ENCODE data around the gene KRT40. TPM values are rescaled to one million over a fixed set of nuclear protein-coding genes. Genes with fewer than 3 reads are reported as not detected.
"Not testable (repeated sequence)": the region's sequence is repeated elsewhere in the genome, so short reads cannot be mapped to it uniquely, and the experiment has no call there.

The KRT40 gene
- total RNA-seq, 2 experiments from 2014 or later: not detected

DNA sequence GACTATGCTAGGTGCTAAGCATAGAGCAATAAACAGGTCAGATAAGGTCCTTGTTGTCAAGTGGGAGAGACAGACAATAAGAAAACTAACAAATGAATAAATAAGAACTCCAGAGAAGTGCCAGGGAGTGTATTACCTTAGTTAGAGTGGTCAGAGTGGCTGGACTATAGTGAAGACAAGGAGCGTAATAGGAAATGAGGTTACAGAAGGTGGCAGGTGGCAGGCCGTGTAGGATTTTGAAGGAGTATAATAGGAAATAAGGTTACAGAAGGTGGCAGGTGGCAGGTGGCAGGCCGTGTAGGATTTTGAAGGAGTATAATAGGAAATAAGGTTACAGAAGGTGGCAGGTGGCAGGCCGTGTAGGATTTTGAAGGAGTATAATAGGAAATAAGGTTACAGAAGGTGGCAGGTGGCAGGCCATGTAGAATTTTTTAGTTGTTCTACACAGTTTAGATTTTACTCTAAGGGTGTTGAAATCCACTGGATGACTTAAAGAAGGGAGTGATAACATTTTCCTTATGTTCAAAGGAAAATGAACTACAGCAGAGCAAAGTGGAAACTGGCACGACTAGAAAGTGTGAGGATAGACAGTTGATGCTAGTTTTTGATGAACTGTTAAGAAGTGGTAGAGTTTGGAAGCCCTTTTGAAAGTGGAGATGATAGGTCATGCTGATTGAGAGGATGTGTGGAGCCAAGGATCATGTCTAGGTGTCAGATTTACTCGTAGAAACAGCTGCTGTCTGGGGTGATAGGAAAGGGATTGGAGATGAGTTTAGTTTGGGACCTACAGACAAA lies 28.4 kb upstream of the KRT40 start:
- ChIA-PET POLR2A (no interaction called here), CTCF (no interaction called here)
- no peak overlapping the region for H3K4me3 Mint-ChIP-seq
- peaks cover 10% of the 10 kb centered on the region for H3K27me3 Mint-ChIP-seq (ENCODE audit: low read depth)
- H3K9me3 Mint-ChIP-seq (ENCODE audit: insufficient read depth): no peaks in the 10 kb centered on the region
- ATAC-seq: no peak
- no peaks in the 10 kb centered on the region for H3K4me1 Mint-ChIP-seq (ENCODE audit: low read depth)
- no peak overlapping the region for H3K27ac Mint-ChIP-seq
- no peak for DNase-seq
- no peaks in the 10 kb centered on the region for H3K36me3 Mint-ChIP-seq (ENCODE audit: low read depth)

DNA sequence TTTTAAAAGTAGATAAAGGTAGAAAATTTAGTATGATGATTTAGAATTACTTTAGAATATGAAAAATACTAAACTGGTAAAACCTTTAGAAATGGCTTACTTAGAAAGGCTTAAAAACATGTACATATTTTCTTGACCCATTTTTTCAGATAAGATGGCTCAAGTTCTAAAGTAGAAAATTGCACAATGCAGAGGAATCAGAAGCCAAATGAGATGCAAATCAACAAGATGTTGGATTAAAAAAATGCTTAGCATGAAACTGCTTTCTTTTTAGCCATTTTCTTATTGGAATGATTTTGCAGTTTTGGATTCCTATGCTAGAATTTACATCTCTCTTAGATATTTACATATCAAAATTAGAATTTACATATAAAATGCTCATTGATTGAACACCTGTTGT lies 26.3 kb upstream of the KRT40 start:
- Mint-ChIP-seq H3K9me3 (ENCODE audit: insufficient read depth) (no peaks in the 10 kb centered on the region), H3K4me1 (ENCODE audit: low read depth) (no peaks in the 10 kb centered on the region), H3K36me3 (ENCODE audit: low read depth) (no peaks in the 10 kb centered on the region), H3K4me3 (no peak overlapping the region), H3K27me3 (ENCODE audit: low read depth) (peaks cover 10% of the 10 kb centered on the region), H3K27ac (no peak overlapping the region)
- ChIA-PET POLR2A (interaction anchor here (0.6 kb wide), 1 partner anchor 14 kb away, joined by 3 read pairs; no protein-coding TSS in a partner anchor), CTCF (no interaction called here)
- ATAC-seq: no peak
- no peak for DNase-seq

DNA sequence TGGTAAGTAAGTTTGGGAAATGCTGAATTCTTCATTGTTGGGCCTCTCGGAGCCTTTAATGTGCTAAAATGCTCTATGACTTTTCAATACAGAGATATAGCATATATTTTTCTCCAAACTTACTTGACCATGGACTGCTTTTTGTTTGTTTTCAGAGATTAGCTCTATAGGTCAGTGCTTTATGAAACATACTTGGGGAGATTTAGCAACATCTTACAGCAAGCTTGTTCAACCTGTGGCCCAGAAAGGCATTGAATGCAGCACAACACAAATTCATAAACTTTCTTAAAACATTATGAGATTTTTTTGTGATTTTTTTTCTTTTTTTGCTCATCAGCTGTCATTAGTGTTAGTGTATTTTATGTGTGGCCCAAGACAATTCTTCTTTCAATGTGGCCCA lies 25.8 kb upstream of the KRT40 start:
- no peaks in the 10 kb centered on the region for H3K36me3 Mint-ChIP-seq (ENCODE audit: low read depth)
- no peak for DNase-seq
- CTCF ChIA-PET: interaction anchor here (1.0 kb wide), 1 partner anchor 206 kb away, joined by 3 read pairs; no protein-coding TSS in a partner anchor
- H3K27ac Mint-ChIP-seq: no peak overlapping the region
- no peak overlapping the region for H3K4me3 Mint-ChIP-seq
- peaks cover 10% of the 10 kb centered on the region for H3K27me3 Mint-ChIP-seq (ENCODE audit: low read depth)
- H3K4me1 Mint-ChIP-seq (ENCODE audit: low read depth): no peaks in the 10 kb centered on the region
- POLR2A ChIA-PET: interaction anchor here (0.6 kb wide), 1 partner anchor 13 kb away, joined by 3 read pairs; no protein-coding TSS in a partner anchor
- ATAC-seq: no peak
- no peaks in the 10 kb centered on the region for H3K9me3 Mint-ChIP-seq (ENCODE audit: insufficient read depth)

DNA sequence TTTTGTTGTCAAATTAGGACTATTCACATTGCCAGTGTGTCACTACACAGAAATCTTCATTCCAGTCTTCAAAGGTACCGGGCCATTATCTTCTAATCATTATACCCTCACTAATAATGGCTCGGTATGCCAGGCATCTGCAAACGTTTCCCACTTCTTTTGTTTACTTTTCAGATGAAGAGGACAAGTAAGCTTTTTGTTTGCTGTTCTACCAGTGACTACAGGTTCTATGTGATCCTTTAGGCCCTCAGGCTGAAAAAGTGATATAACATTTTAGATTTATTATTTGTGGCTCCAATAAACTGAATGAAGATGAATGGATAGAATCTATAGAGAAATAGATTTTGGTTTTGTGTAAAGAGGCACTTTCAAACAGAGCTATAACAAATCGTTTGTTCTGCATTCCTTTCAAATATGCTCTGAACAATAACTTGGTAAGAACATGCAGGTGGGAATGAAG lies 25.2 kb upstream of the KRT40 start:
- ATAC-seq: no peak
- CTCF ChIA-PET: interaction anchor here (1.0 kb wide), 1 partner anchor 205 kb away, joined by 3 read pairs; no protein-coding TSS in a partner anchor
- Mint-ChIP-seq H3K27ac (no peak overlapping the region), H3K4me1 (ENCODE audit: low read depth) (no peaks in the 10 kb centered on the region), H3K27me3 (ENCODE audit: low read depth) (peaks cover 7% of the 10 kb centered on the region), H3K9me3 (ENCODE audit: insufficient read depth) (no peaks in the 10 kb centered on the region), H3K4me3 (no peak overlapping the region), H3K36me3 (ENCODE audit: low read depth) (no peaks in the 10 kb centered on the region)
- DNase-seq: no peak
- POLR2A ChIA-PET: no interaction called here

DNA sequence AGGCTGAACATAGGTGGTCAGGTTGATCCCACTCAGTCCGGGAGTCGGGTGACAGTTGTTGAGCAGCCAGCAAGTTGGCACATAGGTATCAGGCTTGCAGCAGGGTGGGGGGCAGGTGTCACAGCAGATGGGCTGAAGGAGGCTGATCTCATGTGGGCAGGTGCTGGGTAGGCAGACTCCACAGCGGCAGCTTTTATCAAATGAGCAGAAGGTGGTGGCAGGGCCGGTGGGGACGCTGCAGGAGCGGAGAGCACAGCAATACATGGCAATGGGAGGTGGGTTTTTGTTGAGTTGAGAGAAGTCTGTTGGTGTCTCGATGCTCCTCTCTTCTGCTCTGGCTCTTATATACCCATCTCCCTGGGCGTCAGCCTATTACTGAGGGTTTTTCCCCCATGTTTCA lies 24.7 kb upstream of the KRT40 start, which contains the start of gene KRTAP3-1:
Gene KRTAP3-1, minus strand, starts transcription at position 318 of the 400 bp plus-strand sequence. Its CDS starts 54 bp downstream, at position 264.
- CTCF ChIA-PET: no interaction called here
- no peak for DNase-seq
- Mint-ChIP-seq H3K27ac (no peak within 1 kb of the TSS), H3K27me3 (ENCODE audit: low read depth) (peaks cover 7% of the 10 kb centered on the region), H3K9me3 (ENCODE audit: insufficient read depth) (no peaks in the 10 kb centered on the region), H3K36me3 (ENCODE audit: low read depth) (no peaks in the 10 kb centered on the region), H3K4me3 (no peak within 1 kb of the TSS), H3K4me1 (ENCODE audit: low read depth) (no peaks in the 10 kb centered on the region)
- ATAC-seq: no peak
- POLR2A ChIA-PET: no interaction called here

DNA sequence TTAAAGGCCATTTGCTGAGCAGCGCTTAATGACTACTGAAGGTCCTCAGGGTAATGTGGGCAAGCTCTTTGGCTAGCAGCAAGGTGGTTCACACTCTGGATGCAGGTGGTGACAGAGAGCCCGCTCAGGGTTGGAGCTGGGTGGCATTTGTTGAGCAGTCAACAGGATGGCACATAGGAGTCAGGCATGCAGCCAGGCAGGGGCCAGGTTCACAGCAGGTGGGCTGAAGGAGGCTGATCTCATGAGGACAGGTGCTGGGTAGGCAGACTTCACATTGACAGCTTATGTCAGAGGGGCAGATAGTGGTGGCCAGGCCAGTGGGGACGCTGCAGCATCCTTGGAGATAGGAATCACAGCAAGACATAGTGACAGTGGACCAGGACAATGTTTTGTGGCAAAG lies 20.3 kb upstream of the KRT40 start:
- no peak overlapping the region for H3K27ac Mint-ChIP-seq
- ChIA-PET POLR2A (no interaction called here), CTCF (no interaction called here)
- no peak for DNase-seq
- no peaks in the 10 kb centered on the region for H3K36me3 Mint-ChIP-seq (ENCODE audit: low read depth)
- no peaks in the 10 kb centered on the region for H3K4me1 Mint-ChIP-seq (ENCODE audit: low read depth)
- no peaks in the 10 kb centered on the region for H3K9me3 Mint-ChIP-seq (ENCODE audit: insufficient read depth)
- no peak for ATAC-seq
- no peak overlapping the region for H3K4me3 Mint-ChIP-seq
- H3K27me3 Mint-ChIP-seq (ENCODE audit: low read depth): peaks cover 8% of the 10 kb centered on the region

DNA sequence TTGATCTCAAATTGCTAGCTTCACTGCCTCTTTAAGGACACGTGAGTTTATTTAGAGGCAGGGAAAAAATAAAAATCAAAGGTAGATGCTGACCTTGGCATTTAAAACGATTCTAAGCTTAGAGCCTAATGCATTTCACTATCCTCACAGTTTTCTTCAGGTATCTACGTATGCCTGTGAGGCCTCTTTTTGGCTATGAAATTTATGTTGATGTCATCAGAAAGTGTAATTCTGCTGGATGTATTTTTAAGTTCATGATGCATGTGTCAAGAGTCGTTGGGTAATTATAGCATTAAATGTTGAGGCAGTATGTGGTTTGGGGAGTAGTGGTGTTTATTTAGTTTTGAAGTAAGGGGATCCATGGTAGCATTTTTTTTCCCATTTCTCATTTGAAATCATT lies 19.8 kb upstream of the KRT40 start:
- CTCF ChIA-PET: no interaction called here
- peaks cover 9% of the 10 kb centered on the region for H3K27me3 Mint-ChIP-seq (ENCODE audit: low read depth)
- ATAC-seq: no peak

DNA sequence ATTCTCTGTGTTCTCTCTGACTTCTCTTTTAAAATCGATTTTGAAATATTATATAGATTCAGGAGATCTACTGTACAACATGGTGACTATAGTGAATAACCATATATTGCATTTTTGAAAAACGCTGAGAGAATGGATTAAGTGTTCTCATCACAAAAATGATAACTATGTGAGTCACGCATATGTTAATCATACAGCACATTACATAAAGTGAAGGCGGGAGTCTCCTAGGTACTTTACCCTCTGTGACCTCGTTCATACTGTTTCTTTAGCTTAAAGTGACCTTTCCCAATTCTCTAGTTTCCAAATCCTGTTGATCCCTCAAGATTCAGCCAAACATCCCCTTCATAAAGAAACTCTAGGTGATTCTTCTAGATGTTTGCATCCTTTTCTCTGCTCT lies 18.7 kb upstream of the KRT40 start:
- ChIA-PET POLR2A (no interaction called here), CTCF (no interaction called here)
- Mint-ChIP-seq H3K4me1 (ENCODE audit: low read depth) (no peaks in the 10 kb centered on the region), H3K27me3 (ENCODE audit: low read depth) (peaks cover 9% of the 10 kb centered on the region), H3K27ac (no peak overlapping the region), H3K4me3 (no peak overlapping the region), H3K36me3 (ENCODE audit: low read depth) (no peaks in the 10 kb centered on the region), H3K9me3 (ENCODE audit: insufficient read depth) (no peaks in the 10 kb centered on the region)
- no peak for DNase-seq
- ATAC-seq: no peak

More for the DNA sequence above, 19.8 kb upstream of the KRT40 start:
- Mint-ChIP-seq H3K9me3 (ENCODE audit: insufficient read depth) (no peaks in the 10 kb centered on the region), H3K27ac (no peak overlapping the region), H3K4me3 (no peak overlapping the region), H3K36me3 (ENCODE audit: low read depth) (no peaks in the 10 kb centered on the region), H3K4me1 (ENCODE audit: low read depth) (no peaks in the 10 kb centered on the region)
- POLR2A ChIA-PET: no interaction called here
- DNase-seq: no peak

DNA sequence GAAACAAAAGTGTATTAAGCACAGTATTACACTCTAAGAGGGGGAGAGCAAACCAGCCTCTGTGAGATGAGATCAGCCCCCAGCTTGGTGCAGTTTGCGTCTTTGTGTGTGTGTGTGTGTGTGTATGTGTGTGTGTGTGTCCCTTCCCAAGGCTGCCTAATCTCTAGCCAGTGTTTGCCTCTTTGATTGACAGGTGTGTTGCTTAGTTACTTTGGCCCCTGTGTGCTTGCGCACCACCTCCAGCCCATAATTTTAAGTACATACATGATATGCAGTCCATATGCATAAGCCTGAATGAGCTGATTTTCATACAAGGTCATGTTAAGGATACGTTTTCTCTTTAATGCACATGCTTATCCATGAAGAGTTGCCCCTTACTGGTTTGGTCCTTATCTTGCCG lies 17.7 kb upstream of the KRT40 start:
- Mint-ChIP-seq H3K4me3 (no peak overlapping the region), H3K27me3 (ENCODE audit: low read depth) (peaks cover 17% of the 10 kb centered on the region), H3K9me3 (ENCODE audit: insufficient read depth) (no peaks in the 10 kb centered on the region), H3K4me1 (ENCODE audit: low read depth) (no peaks in the 10 kb centered on the region), H3K27ac (no peak overlapping the region), H3K36me3 (ENCODE audit: low read depth) (no peaks in the 10 kb centered on the region)
- POLR2A ChIA-PET: no interaction called here
- DNase-seq: no peak
- no peak for ATAC-seq
- CTCF ChIA-PET: no interaction called here

DNA sequence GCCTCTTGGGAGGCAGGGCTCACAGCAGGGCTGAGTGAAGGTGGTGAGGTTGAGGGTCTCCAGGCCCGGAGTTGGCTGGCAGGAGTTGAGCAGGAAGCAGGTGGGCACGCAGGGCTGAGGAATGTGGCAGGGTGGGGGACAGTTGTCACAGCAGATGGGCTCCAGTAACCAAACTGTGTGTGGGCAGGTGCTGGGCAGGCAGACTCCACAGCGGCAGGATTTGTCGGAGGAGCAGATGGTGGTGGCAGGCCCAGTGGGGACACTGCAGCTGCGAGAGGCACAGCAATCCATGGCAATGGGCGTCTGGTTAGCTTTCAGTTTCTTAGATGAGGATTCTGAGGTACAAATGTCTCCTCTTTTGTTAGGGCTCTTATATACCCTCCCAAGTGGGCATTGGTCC lies 15.4 kb upstream of the KRT40 start, which contains the start of gene KRTAP3-2:
Gene KRTAP3-2, minus strand, starts transcription at position 344 of the 400 bp plus-strand sequence. Its CDS starts 53 bp downstream, at position 291.
- H3K36me3 Mint-ChIP-seq (ENCODE audit: low read depth); CTCF ChIA-PET; H3K9me3 Mint-ChIP-seq (ENCODE audit: insufficient read depth); H3K4me1 Mint-ChIP-seq (ENCODE audit: low read depth); H3K27ac Mint-ChIP-seq; DNase-seq; H3K4me3 Mint-ChIP-seq; POLR2A ChIA-PET; ATAC-seq: not testable (repeated sequence)
- H3K27me3 Mint-ChIP-seq (ENCODE audit: low read depth): peaks cover 24% of the 10 kb centered on the region

DNA sequence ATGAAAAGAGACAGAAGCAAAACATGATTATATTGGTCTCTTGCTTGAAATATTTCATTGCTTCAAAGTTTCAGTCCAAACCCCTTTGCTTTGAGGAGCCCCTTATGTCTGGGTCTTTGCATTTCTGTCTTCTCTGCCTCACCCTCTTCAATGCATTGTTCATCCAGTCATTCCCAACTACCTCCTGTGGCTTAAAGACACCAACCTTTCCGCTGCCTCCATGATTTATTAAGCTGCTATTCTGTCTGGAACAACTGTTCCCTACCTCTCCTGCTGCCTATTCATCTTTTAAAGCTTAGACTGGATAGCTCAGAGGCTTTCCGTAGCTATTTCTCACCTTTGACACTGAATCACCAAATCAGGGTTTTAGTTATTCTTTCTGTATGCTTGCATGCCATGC lies 13.2 kb upstream of the KRT40 start:
- ATAC-seq: no peak
- no peaks in the 10 kb centered on the region for H3K4me1 Mint-ChIP-seq (ENCODE audit: low read depth)
- no peak for DNase-seq
- no peak overlapping the region for H3K4me3 Mint-ChIP-seq
- POLR2A ChIA-PET: no interaction called here
- CTCF ChIA-PET: no interaction called here
- H3K36me3 Mint-ChIP-seq (ENCODE audit: low read depth): no peaks in the 10 kb centered on the region
- no peak overlapping the region for H3K27ac Mint-ChIP-seq
- peaks cover 39% of the 10 kb centered on the region for H3K27me3 Mint-ChIP-seq (ENCODE audit: low read depth)
- no peaks in the 10 kb centered on the region for H3K9me3 Mint-ChIP-seq (ENCODE audit: insufficient read depth)

DNA sequence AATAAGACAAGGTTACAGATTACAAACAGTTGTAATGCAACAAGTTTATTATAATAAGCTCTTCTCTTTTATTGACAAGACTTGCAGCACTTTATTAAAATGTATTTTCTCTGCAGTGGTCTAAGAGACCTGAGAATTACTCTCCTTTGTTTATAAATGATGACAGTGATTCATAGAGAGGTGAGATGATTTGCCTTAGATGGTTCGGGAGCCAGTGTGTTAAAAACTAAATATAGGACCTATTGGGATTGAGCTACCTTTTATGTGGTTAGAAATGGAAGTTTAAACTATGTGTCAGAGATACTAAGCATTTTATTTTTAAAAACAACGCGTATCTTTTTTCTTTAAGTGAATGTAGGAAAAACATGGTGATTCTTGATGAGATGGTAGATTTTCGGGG lies 12.7 kb upstream of the KRT40 start:
- Mint-ChIP-seq H3K4me1 (ENCODE audit: low read depth) (no peaks in the 10 kb centered on the region), H3K9me3 (ENCODE audit: insufficient read depth) (no peaks in the 10 kb centered on the region), H3K4me3 (no peak overlapping the region), H3K36me3 (ENCODE audit: low read depth) (no peaks in the 10 kb centered on the region), H3K27me3 (ENCODE audit: low read depth) (peaks cover 42% of the 10 kb centered on the region), H3K27ac (no peak overlapping the region)
- ChIA-PET CTCF (no interaction called here), POLR2A (interaction anchor here (0.6 kb wide), 1 partner anchor 13 kb away, joined by 3 read pairs; no protein-coding TSS in a partner anchor)
- ATAC-seq (no peak), DNase-seq (no peak)

All from activated CD8-positive, alpha-beta T cell treated with anti-CD3 and anti-CD28 coated beads, Interleukin-2, amount 10 ng/mL, durations not matched to agents 7 days and 5 days (primary cell).